Measurements from ENCODE around the gene GPR3. TPM values are rescaled to one million over a fixed set of nuclear protein-coding genes. Genes with fewer than 3 reads are reported as not detected.
A peak's percentile ranks its signal among the peaks of the same experiment; 100 is the strongest.
"Not testable (repeated sequence)": the region's sequence is repeated elsewhere in the genome, so short reads cannot be mapped to it uniquely, and the experiment has no call there.

The GPR3 gene
- total RNA-seq, 1 donor from 2014 or later: 1.9 TPM

GRCh38 chr1:27430903-27431600 is 38.6 kb downstream of the GPR3 start:
- H3K4me3 Mint-ChIP-seq: no peak overlapping the region
- TF ChIP-seq CTCF (conservative IDR thresholded peaks at IDR 0.05): no peak
- DNase-seq (ENCODE audit: extremely low spot score, unreplicated experiment): no peak
- peaks cover 47% of the 10 kb centered on the region for H3K4me1 Mint-ChIP-seq (ENCODE audit: unreplicated experiment)
- H3K27ac Mint-ChIP-seq: no peak overlapping the region
- H3K9me3 Mint-ChIP-seq: no peaks in the 10 kb centered on the region
- H3K27me3 Mint-ChIP-seq: no peaks in the 10 kb centered on the region
- H3K36me3 Mint-ChIP-seq: peaks cover 16% of the 10 kb centered on the region

GRCh38 chr1:27431601-27431940 is 39.1 kb downstream of the GPR3 start:
- Mint-ChIP-seq H3K36me3 (peaks cover 14% of the 10 kb centered on the region), H3K9me3 (no peaks in the 10 kb centered on the region), H3K4me3 (no peak overlapping the region), H3K4me1 (ENCODE audit: unreplicated experiment) (peaks cover 49% of the 10 kb centered on the region), H3K27ac (no peak overlapping the region), H3K27me3 (no peaks in the 10 kb centered on the region)
- no peak for DNase-seq (ENCODE audit: extremely low spot score, unreplicated experiment)
- no peak for TF ChIP-seq CTCF (conservative IDR thresholded peaks at IDR 0.05)

- H3K27me3 Mint-ChIP-seq; H3K4me3 Mint-ChIP-seq; H3K9me3 Mint-ChIP-seq; H3K27ac Mint-ChIP-seq; DNase-seq (ENCODE audit: extremely low spot score, unreplicated experiment): not testable (repeated sequence)
- Mint-ChIP-seq H3K36me3 (peaks cover 11% of the 10 kb centered on the region), H3K4me1 (ENCODE audit: unreplicated experiment) (peaks cover 49% of the 10 kb centered on the region)
Measured at GRCh38 chr1:27432725-27433124, 40.3 kb downstream of the GPR3 start.

GRCh38 chr1:27433706-27434105 is 41.3 kb downstream of the GPR3 start:
- Mint-ChIP-seq H3K27me3 (no peaks in the 10 kb centered on the region), H3K36me3 (peaks cover 11% of the 10 kb centered on the region), H3K4me3 (no peak overlapping the region), H3K4me1 (ENCODE audit: unreplicated experiment) (peaks cover 48% of the 10 kb centered on the region), H3K9me3 (no peaks in the 10 kb centered on the region), H3K27ac (peak overlapping the region; percentile 52)
- no peak for DNase-seq (ENCODE audit: extremely low spot score, unreplicated experiment)
- TF ChIP-seq CTCF (conservative IDR thresholded peaks at IDR 0.05): no peak

GRCh38 chr1:27435566-27436203 is 43.3 kb downstream of the GPR3 start:
- no peak for DNase-seq (ENCODE audit: extremely low spot score, unreplicated experiment)
- peaks cover 50% of the 10 kb centered on the region for H3K4me1 Mint-ChIP-seq (ENCODE audit: unreplicated experiment)
- H3K27ac Mint-ChIP-seq: peak overlapping the region; percentile 88
- TF ChIP-seq CTCF (conservative IDR thresholded peaks at IDR 0.05): no peak
- H3K9me3 Mint-ChIP-seq: no peaks in the 10 kb centered on the region
- peak overlapping the region; percentile 31 for H3K4me3 Mint-ChIP-seq
- H3K27me3 Mint-ChIP-seq: no peaks in the 10 kb centered on the region
- peaks cover 15% of the 10 kb centered on the region for H3K36me3 Mint-ChIP-seq
